Adrenal gland (tissue), 5 donors: Measurements from ENCODE around the gene TMEM132C.

Experiments
- POLR2A ChIP-seq, 2 donors: fragments of 450-650 bp; IDR thresholded peaks; one replicate each; pipeline ENCODE4 v1.6.1; 2017; ENCODE audit warnings: antibody characterized with exemption in 2 of 2, mild to moderate bottlenecking in 2 of 2, moderate library complexity in 1 of 2
- TF ChIP-seq, protein P1 (sequence below), 6 experiments: fragments of 450-650 bp in 4 of 6; fragments of 200-600 bp in 2 of 6; sonication (generic) in 1 of 6; IDR thresholded peaks; 1 replicate in 5 of 6; 2 replicates in 1 of 6; pipeline versions ENCODE4 v1.5.1 to v1.8.0; 2016 to 2021; ENCODE audit warnings: antibody characterized with exemption in 6 of 6, mild to moderate bottlenecking in 2 of 6, moderate library complexity in 1 of 6
- donor health status: DM: no; HTN: no; CAD: no.

DNA sequence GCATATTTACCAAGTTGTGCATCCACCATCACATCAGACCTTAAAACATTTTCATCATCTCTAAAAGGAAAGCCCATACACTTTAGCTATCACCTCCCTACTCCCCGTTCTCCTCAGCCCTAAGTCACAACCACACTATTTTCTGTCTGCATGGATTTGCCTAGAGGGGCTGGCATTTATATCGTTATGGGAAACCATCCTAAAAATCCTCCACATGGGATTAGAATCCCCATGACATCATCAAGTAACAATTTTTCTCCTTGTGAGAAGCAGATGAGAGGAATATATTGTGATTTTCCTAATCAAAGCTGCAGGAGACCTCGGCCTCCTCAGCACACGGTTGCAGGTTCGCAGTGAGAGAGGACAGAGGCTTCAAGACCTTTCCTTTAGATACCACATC lies 442.7 kb downstream of the TMEM132C start:
- TF ChIP-seq, protein P1, sequence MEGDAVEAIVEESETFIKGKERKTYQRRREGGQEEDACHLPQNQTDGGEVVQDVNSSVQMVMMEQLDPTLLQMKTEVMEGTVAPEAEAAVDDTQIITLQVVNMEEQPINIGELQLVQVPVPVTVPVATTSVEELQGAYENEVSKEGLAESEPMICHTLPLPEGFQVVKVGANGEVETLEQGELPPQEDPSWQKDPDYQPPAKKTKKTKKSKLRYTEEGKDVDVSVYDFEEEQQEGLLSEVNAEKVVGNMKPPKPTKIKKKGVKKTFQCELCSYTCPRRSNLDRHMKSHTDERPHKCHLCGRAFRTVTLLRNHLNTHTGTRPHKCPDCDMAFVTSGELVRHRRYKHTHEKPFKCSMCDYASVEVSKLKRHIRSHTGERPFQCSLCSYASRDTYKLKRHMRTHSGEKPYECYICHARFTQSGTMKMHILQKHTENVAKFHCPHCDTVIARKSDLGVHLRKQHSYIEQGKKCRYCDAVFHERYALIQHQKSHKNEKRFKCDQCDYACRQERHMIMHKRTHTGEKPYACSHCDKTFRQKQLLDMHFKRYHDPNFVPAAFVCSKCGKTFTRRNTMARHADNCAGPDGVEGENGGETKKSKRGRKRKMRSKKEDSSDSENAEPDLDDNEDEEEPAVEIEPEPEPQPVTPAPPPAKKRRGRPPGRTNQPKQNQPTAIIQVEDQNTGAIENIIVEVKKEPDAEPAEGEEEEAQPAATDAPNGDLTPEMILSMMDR (IDR thresholded peaks at IDR 0.05), result no peak
- no peak for TF ChIP-seq POLR2A (IDR thresholded peaks at IDR 0.05)
